Measurements from ENCODE around the gene IL22RA1.
A peak's percentile ranks its signal among the peaks of the same experiment; 100 is the strongest.

Gene IL22RA1

DNA sequence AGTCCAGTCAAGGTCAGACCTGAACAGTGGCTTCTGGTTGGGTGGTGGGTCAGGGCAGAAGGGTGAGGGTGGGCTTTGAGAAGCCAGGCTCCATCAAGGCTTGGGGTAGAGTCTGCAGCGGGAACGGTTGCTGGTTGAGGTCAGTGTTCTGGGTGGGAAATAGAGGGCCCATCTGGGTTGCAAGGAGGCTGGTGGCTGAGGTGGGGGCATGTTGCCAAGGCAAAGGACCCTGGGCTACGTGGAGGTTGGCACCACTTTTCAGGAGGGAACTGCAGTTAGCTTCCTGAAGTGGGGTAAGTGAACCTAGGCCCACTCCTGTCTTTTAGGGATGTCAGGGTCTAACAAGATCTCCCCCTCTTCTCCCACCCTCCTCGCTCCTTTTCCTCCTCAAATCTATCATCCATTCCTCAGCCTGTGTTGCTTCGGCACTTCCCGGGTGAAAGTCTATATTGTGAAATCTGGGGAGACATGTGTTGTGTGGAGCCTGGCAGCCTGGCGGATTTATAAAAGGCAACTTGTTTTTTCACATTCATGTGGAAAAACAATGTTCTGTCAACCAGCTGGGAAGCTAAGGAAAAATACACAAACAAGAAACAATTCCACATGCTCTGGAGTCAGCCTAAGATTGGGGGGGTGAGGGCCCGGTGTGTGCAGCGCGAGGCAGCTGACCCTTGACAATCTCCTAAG, 1.5 kb downstream of the IL22RA1 start:
- no peak for DNase-seq
- intact Hi-C loops (cut with DNase I): no loop called here

DNA sequence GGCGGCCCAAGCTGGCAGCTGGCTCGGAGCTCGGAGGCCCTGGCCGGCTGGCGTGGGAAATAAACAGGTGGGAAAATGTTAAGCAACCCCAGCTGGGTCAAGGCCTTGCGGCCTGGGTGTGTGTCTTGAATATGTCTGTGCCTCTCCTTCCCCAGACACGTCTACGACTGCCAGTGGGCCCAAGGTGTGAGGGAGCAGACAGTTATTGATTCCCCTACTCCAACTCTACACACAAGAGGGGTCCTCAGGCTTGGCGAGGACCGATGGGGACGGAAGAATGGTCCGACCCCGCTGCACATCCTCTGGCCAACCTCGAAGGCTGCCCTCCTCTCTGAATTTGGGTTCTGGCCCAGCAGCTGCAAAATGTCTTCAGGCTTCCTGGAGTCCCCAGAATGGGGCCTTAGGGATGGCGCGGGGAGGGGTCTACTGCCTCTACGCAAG, 2.2 kb downstream of the IL22RA1 start:
- intact Hi-C loops (cut with DNase I): no loop called here
- no peak for DNase-seq

GRCh38 chr1:24139841-24140425, 3.0 kb downstream of the IL22RA1 start:
- intact Hi-C loops (cut with DNase I): no loop called here
- DNase-seq: no peak

GRCh38 chr1:24139222-24139489, 3.8 kb downstream of the IL22RA1 start:
- no peak for DNase-seq
- intact Hi-C loops (cut with DNase I): no loop called here

DNA sequence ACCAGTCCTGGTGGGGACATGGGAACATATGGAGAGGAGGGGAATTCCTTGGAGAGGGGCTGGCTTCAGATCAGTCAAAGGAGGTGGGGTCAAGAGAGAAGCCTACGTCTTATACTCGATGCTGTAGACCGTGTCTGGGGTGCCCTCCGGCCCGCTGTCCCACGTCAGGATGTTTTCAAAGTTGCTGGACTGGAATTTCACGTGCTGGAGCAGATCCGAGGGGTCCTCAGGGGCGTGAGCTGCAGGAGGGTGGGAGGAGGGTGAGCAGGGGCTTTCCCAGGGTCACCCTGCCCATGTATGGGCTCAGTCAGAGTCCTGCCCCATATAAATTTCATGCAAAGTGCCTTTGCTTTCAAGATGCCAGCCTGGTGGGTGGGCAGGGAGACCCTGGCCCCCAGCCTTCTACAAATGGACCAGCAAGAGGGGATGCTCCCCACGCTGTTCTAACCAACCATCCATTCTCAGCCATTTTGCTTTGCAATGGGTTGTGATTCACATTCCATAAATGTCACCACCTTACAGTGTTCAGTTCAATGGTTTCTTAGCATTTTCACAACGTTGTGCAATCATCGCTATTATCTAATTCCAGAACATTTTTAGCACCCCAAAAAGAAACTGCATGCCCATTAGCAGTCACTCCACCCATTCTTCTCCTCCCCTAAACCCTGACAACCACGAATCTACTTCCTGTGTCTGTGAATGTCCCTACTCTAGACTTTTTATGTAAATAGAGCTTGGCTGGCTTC, 4.3 kb downstream of the IL22RA1 start:
- DNase-seq: no peak

GRCh38 chr1:24136956-24137539, 5.9 kb downstream of the IL22RA1 start:
- intact Hi-C loops (cut with DNase I): no loop called here
- no peak for DNase-seq

More for the DNA sequence above, 4.3 kb downstream of the IL22RA1 start:
- intact Hi-C loops (cut with DNase I): no loop called here

DNA sequence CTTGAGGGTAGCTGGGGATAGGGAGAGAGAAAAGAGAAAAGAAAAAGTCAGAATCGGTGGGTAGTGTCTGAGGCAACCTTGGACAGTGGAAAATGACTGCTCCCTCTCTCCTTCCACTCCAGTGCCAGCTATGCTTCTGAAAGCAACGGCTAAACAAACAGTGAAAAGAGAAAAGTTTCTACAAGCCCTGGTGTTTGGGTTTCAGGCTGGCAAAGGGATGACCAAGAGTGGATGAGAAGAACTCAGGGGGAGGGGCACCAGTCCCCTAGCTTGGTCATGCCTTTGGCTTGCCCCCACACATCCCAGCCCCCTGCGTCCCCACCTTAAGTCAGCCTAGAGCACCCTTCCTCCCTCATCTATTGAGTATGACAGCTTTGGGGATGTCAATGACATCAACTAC, 8.6 kb downstream of the IL22RA1 start:
- no peak for DNase-seq
- intact Hi-C loops (cut with DNase I): no loop called here

DNA sequence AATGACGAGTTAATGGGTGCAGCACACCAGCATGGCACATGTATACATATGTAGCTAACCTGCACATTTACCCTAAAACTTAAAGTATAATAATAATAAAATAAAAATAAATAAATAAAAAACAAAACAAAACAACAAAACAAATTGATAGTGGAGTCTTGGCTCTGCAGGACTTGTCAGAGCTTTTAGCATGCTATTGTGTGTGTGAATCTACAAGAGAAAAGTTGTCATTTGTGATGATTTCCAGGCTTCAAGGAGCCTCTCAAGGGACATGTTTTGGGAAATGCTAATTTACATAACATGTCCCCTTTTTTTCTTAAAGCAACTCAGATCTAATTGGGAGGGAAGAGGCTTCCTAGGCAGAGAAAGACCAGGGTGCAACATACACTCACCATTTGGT, 9.1 kb downstream of the IL22RA1 start:
- no peak for DNase-seq

DNA sequence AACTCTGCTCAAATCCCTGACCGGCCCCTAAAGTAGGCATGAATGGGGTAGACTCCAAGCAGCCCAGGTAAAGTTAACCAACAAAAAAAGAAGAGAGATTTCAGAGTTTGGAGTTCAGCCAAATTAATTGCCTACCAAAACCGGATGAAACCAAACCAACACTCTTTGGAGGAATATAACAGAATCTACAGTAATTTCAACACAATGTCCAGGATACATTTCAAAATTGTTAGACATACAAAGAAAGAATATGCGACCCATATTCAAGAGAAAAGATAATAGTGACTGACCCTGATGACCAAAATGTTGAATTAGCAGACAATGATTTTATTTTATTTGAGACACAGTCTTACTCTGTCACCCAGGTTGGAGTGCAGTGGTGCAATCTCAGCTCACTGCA, 12.6 kb downstream of the IL22RA1 start:
- intact Hi-C loops (cut with DNase I): no loop called here
- DNase-seq: no peak

More for the DNA sequence above, 9.1 kb downstream of the IL22RA1 start:
- intact Hi-C loops (cut with DNase I): no loop called here

GRCh38 chr1:24127801-24128363, 15.1 kb downstream of the IL22RA1 start:
- intact Hi-C loops (cut with DNase I): no loop called here
- peak in 1 of 42 donors; percentile 7 for DNase-seq

GRCh38 chr1:24127134-24127800, 15.7 kb downstream of the IL22RA1 start:
- intact Hi-C loops (cut with DNase I): no loop called here
- no peak for DNase-seq

DNA sequence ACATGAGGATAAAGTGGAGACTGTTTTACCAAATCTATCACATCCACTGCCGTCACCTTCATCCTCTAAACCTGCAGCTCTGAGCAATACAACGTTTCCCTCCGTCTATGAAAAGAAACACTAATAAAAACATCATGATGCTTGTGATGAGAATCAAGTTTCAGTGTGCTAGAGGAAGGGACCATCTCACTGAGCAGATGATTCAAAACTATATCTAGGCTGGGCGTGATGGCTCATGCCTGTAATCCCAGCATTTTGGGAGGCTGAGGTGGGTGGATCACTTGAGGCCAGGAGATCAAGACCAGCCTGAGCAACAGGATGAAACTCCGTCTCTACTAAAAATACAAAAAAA, 16.3 kb downstream of the IL22RA1 start:
- DNase-seq: no peak
- intact Hi-C loops (cut with DNase I): no loop called here

- intact Hi-C loops (cut with DNase I): no loop called here
- peak in 2 of 42 donors; percentile 5 to 44 for DNase-seq
These were observed 16.8 kb downstream of the IL22RA1 start for GRCh38 chr1:24126018-24126671.

- no peak for DNase-seq
- intact Hi-C loops (cut with DNase I): no loop called here
These were observed 17.5 kb downstream of the IL22RA1 start for GRCh38 chr1:24125456-24125855.

DNA sequence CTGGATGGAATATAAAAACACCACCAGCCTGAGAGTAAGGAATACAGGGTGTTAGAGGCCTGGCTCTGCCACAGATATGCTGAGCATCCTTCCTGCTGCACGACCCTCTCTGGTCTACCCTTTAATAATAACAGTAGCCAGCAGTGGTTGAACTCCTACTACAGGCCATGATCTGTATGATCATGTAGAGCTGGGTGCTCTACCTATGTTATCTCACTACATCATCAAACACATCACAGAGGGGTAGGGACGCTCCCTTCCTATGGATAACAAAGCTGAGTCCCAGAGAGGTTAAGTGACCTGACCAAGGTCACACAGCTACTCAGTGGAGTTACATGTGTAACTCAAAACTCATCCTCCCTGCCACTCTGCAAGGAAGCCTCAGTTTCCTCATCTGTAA, 18.0 kb downstream of the IL22RA1 start:
- no peak for DNase-seq

GRCh38 chr1:24123611-24124010, 19.3 kb downstream of the IL22RA1 start:
- no peak for DNase-seq

More for the DNA sequence above, 18.0 kb downstream of the IL22RA1 start:
- intact Hi-C loops (cut with DNase I): no loop called here

DNA sequence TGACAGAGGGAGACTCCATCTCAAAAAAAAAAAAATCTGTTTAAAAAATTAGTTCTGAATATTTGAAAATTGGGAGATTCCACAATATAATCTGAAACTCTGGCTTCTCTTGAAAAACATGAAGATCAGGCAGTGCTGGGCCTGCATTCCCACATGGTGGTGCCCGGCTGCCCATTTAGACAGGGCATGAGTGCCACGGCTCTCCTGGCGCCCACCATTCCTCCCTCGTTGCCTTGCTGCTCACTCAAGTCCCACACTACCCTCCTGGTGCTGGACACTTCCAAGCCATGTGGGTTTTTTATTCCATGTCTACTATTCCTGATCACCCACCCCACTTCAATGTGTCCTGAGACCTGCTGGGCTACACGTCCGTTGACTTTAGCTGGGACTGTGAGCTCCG, 20.2 kb downstream of the IL22RA1 start:
- no peak for DNase-seq
- intact Hi-C loops (cut with DNase I): no loop called here

More at GRCh38 chr1:24123611-24124010, 19.3 kb downstream of the IL22RA1 start:
- intact Hi-C loops (cut with DNase I): no loop called here

GRCh38 chr1:24121406-24121805, 21.5 kb downstream of the IL22RA1 start:
- intact Hi-C loops (cut with DNase I): no loop called here
- DNase-seq: no peak

DNA sequence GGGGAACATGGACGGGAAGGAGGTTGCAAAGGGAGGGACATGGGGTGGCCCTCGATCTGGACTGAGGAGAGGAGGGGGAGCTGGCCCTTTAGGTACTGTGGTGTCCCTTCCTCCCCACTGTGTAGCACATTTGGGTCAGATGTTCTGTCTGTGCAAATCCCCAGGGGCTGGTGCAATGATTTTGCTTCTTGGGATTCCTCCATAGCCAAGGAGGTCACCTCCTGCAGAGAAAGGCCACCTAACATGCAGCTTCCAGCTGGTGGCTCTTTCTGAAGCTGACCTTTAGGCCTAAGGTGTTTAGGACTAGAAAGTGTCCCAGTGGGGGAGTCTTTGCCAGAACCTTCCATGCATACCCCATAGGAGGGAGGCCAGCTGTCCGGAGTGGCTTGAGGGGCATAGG, 22.0 kb downstream of the IL22RA1 start:
- intact Hi-C loops (cut with DNase I): no loop called here
- no peak for DNase-seq
